Measurements from ENCODE around the gene ALDH3B2. TPM values are rescaled to one million over a fixed set of nuclear protein-coding genes. Genes with fewer than 3 reads are reported as not detected.
"Not testable (repeated sequence)": the region's sequence is repeated elsewhere in the genome, so short reads cannot be mapped to it uniquely, and the experiment has no call there.

Gene ALDH3B2
- total and polyA plus RNA-seq, 2 donors (not counting 1 experiment from before 2014, with no cell fraction given): 0.09 TPM; not detected in 1

DNA sequence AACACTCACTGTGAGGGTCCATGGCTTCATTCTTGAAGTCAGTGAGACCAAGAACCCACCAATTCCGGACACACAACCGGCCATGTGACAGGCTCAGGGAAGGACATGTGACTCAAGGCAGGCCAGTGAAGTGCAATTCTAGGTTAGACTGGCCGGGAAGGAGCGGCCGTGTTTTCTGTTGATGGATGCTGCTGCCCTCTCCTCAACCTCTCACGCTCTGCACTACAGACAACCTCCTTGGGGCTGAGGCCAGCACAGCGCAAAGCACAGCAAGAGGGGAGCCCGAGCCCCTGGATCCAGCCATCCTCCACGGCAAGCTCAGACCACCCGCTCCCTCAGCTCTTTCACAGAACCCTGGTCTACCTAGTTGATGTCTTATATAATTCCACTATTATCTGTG lies 47.5 kb downstream of the ALDH3B2 start:
- no peak overlapping the region for H3K27ac ChIP-seq (ENCODE audit: low read length in 2 of 2)
- H3K79me2 ChIP-seq (ENCODE audit: control insufficient read depth, insufficient read depth, low read length): no peaks in the 10 kb centered on the region
- no peaks in the 10 kb centered on the region for H3K27me3 ChIP-seq (replicated peaks in 1 of 4; ENCODE audit: control extremely low read depth in 1 of 4, control insufficient read depth in 3 of 4, insufficient read depth in 4 of 4, low read length in 3 of 4)
- TF ChIP-seq EZH2 (IDR thresholded peaks at IDR 0.05; ENCODE audit: borderline replicate concordance, insufficient read depth, low read depth, low read length, poor library complexity, severe bottlenecking) (no peak), CTCF (IDR thresholded peaks at IDR 0.05) (no peak)
- Mint-ChIP-seq H3K9me3 (ENCODE audit: insufficient read depth) (no peaks in the 10 kb centered on the region), H3K27me3 (no peaks in the 10 kb centered on the region), H3K4me1 (peaks cover 17% of the 10 kb centered on the region), H3K4me3 (no peak overlapping the region), H3K27ac (no peak overlapping the region)
- no peak overlapping the region for H3K4me3 ChIP-seq (ENCODE audit: control extremely low read depth in 1 of 5, extremely low read depth in 1 of 5, insufficient read depth in 1 of 5, low read depth in 2 of 5, low read length in 4 of 5)
- DNase-seq (no peak), ATAC-seq (ENCODE audit: low read depth) (no peak)
- peaks cover 14 to 19% of the 10 kb centered on the region in 2 donors for H3K4me1 ChIP-seq (ENCODE audit: control insufficient read depth in 2 of 2, insufficient read depth in 2 of 2, low read length in 2 of 2)
- no peak overlapping the region for H3K4me2 ChIP-seq (replicated peaks; ENCODE audit: low read depth, low read length, poor library complexity, severe bottlenecking)
- intact Hi-C loops (cut with micrococcal nuclease): no loop called here
- H3K36me3 ChIP-seq (replicated peaks in 1 of 2; ENCODE audit: control extremely low read depth in 1 of 2, control insufficient read depth in 1 of 2, extremely low read depth in 1 of 2, insufficient read depth in 2 of 2, low read length in 1 of 2): no peaks in the 10 kb centered on the region
- ChIA-PET POLR2A (no interaction called here), CTCF (interaction anchor here (0.6 to 7.5 kb wide), 8 partner anchors 11 to 65 kb away, joined by 3 to 105 read pairs (median 4); partner anchors contain the start of genes ACY3 and TBX10)
- WGBS (ENCODE audit: insufficient coverage): 93% methylated on average over 7 of the region's 10 CpGs
- H4K20me1 ChIP-seq (ENCODE audit: control insufficient read depth, insufficient read depth, low read length, poor library complexity, severe bottlenecking): peaks cover 9% of the 10 kb centered on the region
- no peaks in the 10 kb centered on the region for H3K9me3 ChIP-seq (ENCODE audit: control extremely low read depth in 1 of 3, control insufficient read depth in 2 of 3, insufficient read depth in 1 of 3, low read length in 2 of 3)
- H3K9ac ChIP-seq (ENCODE audit: low read length): no peak overlapping the region
- H2AFZ ChIP-seq (ENCODE audit: insufficient read depth, low read depth, low read length, poor library complexity, severe bottlenecking): no peak overlapping the region

DNA sequence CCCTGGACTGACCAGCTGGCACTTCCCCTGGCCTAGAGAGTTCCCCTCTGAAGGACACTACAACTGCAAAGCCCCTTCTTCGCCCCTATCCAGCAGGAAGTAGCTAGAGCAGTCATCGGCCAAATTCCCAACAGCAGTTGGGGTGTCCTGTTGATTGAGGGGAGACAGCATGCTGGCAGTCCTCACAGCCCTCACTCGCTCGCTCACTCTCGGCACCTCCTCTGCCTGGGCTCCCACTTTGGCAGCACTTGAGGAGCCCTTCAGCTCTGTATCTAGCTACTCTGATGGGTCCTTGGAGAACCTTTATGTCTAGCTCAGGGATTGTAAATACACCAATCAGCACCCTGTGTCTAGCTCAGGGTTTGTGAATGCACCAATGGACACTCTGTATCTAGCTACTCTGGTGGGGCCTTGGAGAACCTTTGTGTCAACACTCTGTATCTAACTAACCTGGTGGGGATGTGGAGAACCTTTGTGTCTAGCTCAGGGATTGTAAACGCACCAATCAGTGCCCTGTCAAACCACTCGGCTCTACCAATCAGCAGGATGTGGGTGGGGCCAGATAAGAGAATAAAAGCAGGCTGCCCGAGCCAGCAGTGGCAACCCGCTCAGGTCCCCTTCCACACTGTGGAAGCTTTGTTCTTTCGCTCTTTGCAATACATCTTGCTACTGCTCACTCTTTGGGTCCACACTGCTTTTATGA lies 48.1 kb downstream of the ALDH3B2 start:
- H4K20me1 ChIP-seq (ENCODE audit: control insufficient read depth, insufficient read depth, low read length, poor library complexity, severe bottlenecking); H3K4me3 Mint-ChIP-seq; H3K4me3 ChIP-seq (ENCODE audit: control extremely low read depth in 1 of 5, extremely low read depth in 1 of 5, insufficient read depth in 1 of 5, low read depth in 2 of 5, low read length in 4 of 5); DNase-seq; H3K36me3 ChIP-seq (replicated peaks in 1 of 2; ENCODE audit: control extremely low read depth in 1 of 2, control insufficient read depth in 1 of 2, extremely low read depth in 1 of 2, insufficient read depth in 2 of 2, low read length in 1 of 2); H3K27ac ChIP-seq (ENCODE audit: low read length in 2 of 2); POLR2A ChIA-PET; H3K4me2 ChIP-seq (replicated peaks; ENCODE audit: low read depth, low read length, poor library complexity, severe bottlenecking); H3K27me3 Mint-ChIP-seq; H3K9me3 Mint-ChIP-seq (ENCODE audit: insufficient read depth); ATAC-seq (ENCODE audit: low read depth); H3K9ac ChIP-seq (ENCODE audit: low read length); intact Hi-C loops (cut with micrococcal nuclease); H3K9me3 ChIP-seq (ENCODE audit: control extremely low read depth in 1 of 3, control insufficient read depth in 2 of 3, insufficient read depth in 1 of 3, low read length in 2 of 3); H2AFZ ChIP-seq (ENCODE audit: insufficient read depth, low read depth, low read length, poor library complexity, severe bottlenecking); H3K27ac Mint-ChIP-seq; H3K27me3 ChIP-seq (replicated peaks in 1 of 4; ENCODE audit: control extremely low read depth in 1 of 4, control insufficient read depth in 3 of 4, insufficient read depth in 4 of 4, low read length in 3 of 4); H3K79me2 ChIP-seq (ENCODE audit: control insufficient read depth, insufficient read depth, low read length): not testable (repeated sequence)
- H3K4me1 Mint-ChIP-seq: peaks cover 15% of the 10 kb centered on the region
- CTCF ChIA-PET: interaction anchor here (0.6 to 7.5 kb wide), 7 partner anchors 10 to 65 kb away, joined by 3 to 105 read pairs (median 4); partner anchors contain the start of genes ACY3 and TBX10
- peaks cover 14 to 19% of the 10 kb centered on the region in 2 donors for H3K4me1 ChIP-seq (ENCODE audit: control insufficient read depth in 2 of 2, insufficient read depth in 2 of 2, low read length in 2 of 2)
- 100% methylated on average over 2 of the region's 10 CpGs for WGBS (ENCODE audit: insufficient coverage)

DNA sequence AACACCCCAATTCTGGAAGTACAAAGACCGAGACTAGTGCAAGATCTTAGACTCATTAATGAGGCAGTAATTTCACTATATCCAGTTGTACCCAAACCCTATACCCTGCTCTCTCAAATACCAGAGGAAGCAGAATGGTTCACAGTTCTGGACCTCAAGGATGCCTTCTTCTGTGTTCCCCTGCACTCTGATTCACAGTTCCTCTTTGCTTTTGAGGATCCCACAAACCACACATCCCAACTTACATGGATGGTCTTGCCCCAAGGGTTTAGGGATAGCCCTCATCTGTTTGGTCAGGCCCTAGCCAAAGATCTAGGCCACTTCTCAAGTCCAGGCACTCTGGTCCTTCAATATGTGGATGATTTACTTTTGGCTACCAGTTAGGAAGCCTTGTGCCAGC lies 50.6 kb downstream of the ALDH3B2 start:
- H3K9me3 Mint-ChIP-seq (ENCODE audit: insufficient read depth); H3K9ac ChIP-seq (ENCODE audit: low read length); H3K4me1 ChIP-seq (ENCODE audit: control insufficient read depth in 2 of 2, insufficient read depth in 2 of 2, low read length in 2 of 2); H3K4me3 Mint-ChIP-seq; ATAC-seq (ENCODE audit: low read depth); H3K4me3 ChIP-seq (ENCODE audit: control extremely low read depth in 1 of 5, extremely low read depth in 1 of 5, insufficient read depth in 1 of 5, low read depth in 2 of 5, low read length in 4 of 5); H3K27me3 Mint-ChIP-seq; DNase-seq; H3K36me3 ChIP-seq (replicated peaks in 1 of 2; ENCODE audit: control extremely low read depth in 1 of 2, control insufficient read depth in 1 of 2, extremely low read depth in 1 of 2, insufficient read depth in 2 of 2, low read length in 1 of 2); H3K4me2 ChIP-seq (replicated peaks; ENCODE audit: low read depth, low read length, poor library complexity, severe bottlenecking); H4K20me1 ChIP-seq (ENCODE audit: control insufficient read depth, insufficient read depth, low read length, poor library complexity, severe bottlenecking); CTCF ChIA-PET; H3K27me3 ChIP-seq (replicated peaks in 1 of 4; ENCODE audit: control extremely low read depth in 1 of 4, control insufficient read depth in 3 of 4, insufficient read depth in 4 of 4, low read length in 3 of 4); H3K4me1 Mint-ChIP-seq; POLR2A ChIA-PET; H2AFZ ChIP-seq (ENCODE audit: insufficient read depth, low read depth, low read length, poor library complexity, severe bottlenecking); H3K27ac ChIP-seq (ENCODE audit: low read length in 2 of 2); intact Hi-C loops (cut with micrococcal nuclease); H3K79me2 ChIP-seq (ENCODE audit: control insufficient read depth, insufficient read depth, low read length); H3K9me3 ChIP-seq (ENCODE audit: control extremely low read depth in 1 of 3, control insufficient read depth in 2 of 3, insufficient read depth in 1 of 3, low read length in 2 of 3); H3K27ac Mint-ChIP-seq: not testable (repeated sequence)
- WGBS (ENCODE audit: insufficient coverage): 100% methylated on average over 1 of the region's 1 CpG
